GM12892 (cell line): ENCODE measurements around the gene BAX.

Source experiments
- POLR2A ChIP-seq: IDR thresholded peaks from 2 replicates; pipeline ENCODE4 v1.6.1; 2011; ENCODE audit warnings: low read depth, low read length, control low read depth
- TAF1 ChIP-seq: IDR thresholded peaks from 2 replicates; pipeline ENCODE4 v1.6.1; 2011; ENCODE audit warnings: low read depth, mild to moderate bottlenecking, control low read depth, low read length, borderline replicate concordance

DNA sequence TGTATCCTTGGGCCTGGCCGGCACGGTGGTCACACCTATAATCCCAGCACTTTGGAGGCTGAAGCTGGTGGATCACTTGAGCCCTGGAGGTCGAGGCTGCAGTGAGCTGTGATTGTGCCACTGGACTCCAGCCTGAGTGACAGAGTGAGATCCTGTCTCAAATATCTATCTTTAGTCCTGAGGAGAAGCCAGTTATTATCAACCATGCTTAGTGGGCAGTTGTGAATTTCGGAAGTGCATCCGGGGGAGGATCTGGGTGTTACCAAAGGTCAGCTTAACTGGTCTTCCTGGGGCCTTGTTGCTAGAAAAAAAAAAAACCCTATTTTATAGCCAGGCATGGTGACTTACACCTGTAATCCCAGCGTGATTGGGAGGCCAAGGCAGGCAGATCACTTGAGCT, 11.6 kb upstream of the BAX start:
- TF ChIP-seq POLR2A (no peak), TAF1 (no peak)
